ENCODE data around the gene HPSE. TPM values are rescaled to one million over a fixed set of nuclear protein-coding genes. Genes with fewer than 3 reads are reported as not detected.

Gene HPSE
- polyA plus RNA-seq, 1 donor from 2014 or later: 0.16 TPM

DNA sequence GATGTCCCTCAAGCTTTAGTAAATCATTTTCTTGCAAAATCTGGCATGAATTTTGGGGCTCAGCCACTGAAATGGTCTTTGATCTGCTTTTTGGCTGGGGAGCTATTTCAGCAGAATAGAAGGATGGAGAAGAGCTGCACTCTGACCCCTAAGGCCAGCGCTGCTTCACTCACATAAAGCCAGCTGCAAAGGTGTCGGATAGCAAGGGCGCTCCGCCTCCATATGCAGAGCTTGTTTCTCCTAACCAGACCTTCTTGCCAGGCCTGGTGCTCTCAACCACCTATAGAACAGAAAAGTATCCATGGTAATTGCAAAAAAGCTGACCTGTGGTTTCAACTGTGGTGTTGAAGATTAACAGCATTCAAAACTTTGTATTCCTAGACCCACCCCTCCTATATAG lies 26.0 kb downstream of the HPSE start:
- no peak overlapping the region for H2AFZ ChIP-seq (ENCODE audit: low read depth, low read length)
- no peak overlapping the region for H3K27ac ChIP-seq (ENCODE audit: low read length)
- no peak overlapping the region for H3K4me2 ChIP-seq (ENCODE audit: low read length)
- TF ChIP-seq CTCF (IDR thresholded peaks at IDR 0.05; ENCODE audit: poor library complexity, severe bottlenecking): no peak
- no peak for TF ChIP-seq EP300 (conservative IDR thresholded peaks at IDR 0.05; ENCODE audit: poor library complexity, severe bottlenecking)
- TF ChIP-seq TAF1 (IDR thresholded peaks at IDR 0.05; ENCODE audit: low read depth): no peak
- no peak for TF ChIP-seq SMC3 (conservative IDR thresholded peaks at IDR 0.05; ENCODE audit: poor library complexity)
- no peak for TF ChIP-seq POLR2AphosphoS5 (IDR thresholded peaks at IDR 0.05)
- TF ChIP-seq RAD21 (conservative IDR thresholded peaks at IDR 0.05): no peak
- TF ChIP-seq EZH2 (IDR thresholded peaks at IDR 0.05; ENCODE audit: borderline replicate concordance, insufficient read depth, low read length, poor library complexity, severe bottlenecking): no peak
- TF ChIP-seq, protein P1, sequence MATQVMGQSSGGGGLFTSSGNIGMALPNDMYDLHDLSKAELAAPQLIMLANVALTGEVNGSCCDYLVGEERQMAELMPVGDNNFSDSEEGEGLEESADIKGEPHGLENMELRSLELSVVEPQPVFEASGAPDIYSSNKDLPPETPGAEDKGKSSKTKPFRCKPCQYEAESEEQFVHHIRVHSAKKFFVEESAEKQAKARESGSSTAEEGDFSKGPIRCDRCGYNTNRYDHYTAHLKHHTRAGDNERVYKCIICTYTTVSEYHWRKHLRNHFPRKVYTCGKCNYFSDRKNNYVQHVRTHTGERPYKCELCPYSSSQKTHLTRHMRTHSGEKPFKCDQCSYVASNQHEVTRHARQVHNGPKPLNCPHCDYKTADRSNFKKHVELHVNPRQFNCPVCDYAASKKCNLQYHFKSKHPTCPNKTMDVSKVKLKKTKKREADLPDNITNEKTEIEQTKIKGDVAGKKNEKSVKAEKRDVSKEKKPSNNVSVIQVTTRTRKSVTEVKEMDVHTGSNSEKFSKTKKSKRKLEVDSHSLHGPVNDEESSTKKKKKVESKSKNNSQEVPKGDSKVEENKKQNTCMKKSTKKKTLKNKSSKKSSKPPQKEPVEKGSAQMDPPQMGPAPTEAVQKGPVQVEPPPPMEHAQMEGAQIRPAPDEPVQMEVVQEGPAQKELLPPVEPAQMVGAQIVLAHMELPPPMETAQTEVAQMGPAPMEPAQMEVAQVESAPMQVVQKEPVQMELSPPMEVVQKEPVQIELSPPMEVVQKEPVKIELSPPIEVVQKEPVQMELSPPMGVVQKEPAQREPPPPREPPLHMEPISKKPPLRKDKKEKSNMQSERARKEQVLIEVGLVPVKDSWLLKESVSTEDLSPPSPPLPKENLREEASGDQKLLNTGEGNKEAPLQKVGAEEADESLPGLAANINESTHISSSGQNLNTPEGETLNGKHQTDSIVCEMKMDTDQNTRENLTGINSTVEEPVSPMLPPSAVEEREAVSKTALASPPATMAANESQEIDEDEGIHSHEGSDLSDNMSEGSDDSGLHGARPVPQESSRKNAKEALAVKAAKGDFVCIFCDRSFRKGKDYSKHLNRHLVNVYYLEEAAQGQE (IDR thresholded peaks at IDR 0.05; ENCODE audit: borderline replicate concordance): no peak
- no peak for TF ChIP-seq MXI1 (conservative IDR thresholded peaks at IDR 0.05; ENCODE audit: poor library complexity, severe bottlenecking)
- H3K9ac ChIP-seq (ENCODE audit: low read length): no peak overlapping the region
- no peak overlapping the region for H3K4me3 ChIP-seq (ENCODE audit: low read length)
- no peaks in the 10 kb centered on the region for H3K36me3 ChIP-seq (ENCODE audit: insufficient read depth, low read length)
- H3F3A ChIP-seq (ENCODE audit: insufficient read depth, low read length, poor library complexity, severe bottlenecking): no peaks in the 10 kb centered on the region
- no peaks in the 10 kb centered on the region for H3K27me3 ChIP-seq (ENCODE audit: insufficient read depth, low read depth, low read length)
- no peaks in the 10 kb centered on the region for H3K9me3 ChIP-seq (ENCODE audit: low read length)
- H4K20me1 ChIP-seq (ENCODE audit: insufficient read depth): no peaks in the 10 kb centered on the region
- no peaks in the 10 kb centered on the region for H3K79me2 ChIP-seq (replicated peaks; ENCODE audit: insufficient read depth, low read length)
- H3K9me2 ChIP-seq (ENCODE audit: insufficient read depth, low read length): no peaks in the 10 kb centered on the region

GRCh38 chr4:83307920-83308319 lies 26.7 kb downstream of the HPSE start:
- TF ChIP-seq MXI1 (conservative IDR thresholded peaks at IDR 0.05; ENCODE audit: poor library complexity, severe bottlenecking) (no peak), EZH2 (IDR thresholded peaks at IDR 0.05; ENCODE audit: borderline replicate concordance, insufficient read depth, low read length, poor library complexity, severe bottlenecking) (no peak), SMC3 (conservative IDR thresholded peaks at IDR 0.05; ENCODE audit: poor library complexity) (no peak), TAF1 (IDR thresholded peaks at IDR 0.05; ENCODE audit: low read depth) (no peak), RAD21 (conservative IDR thresholded peaks at IDR 0.05) (no peak), EP300 (conservative IDR thresholded peaks at IDR 0.05; ENCODE audit: poor library complexity, severe bottlenecking) (no peak), POLR2AphosphoS5 (IDR thresholded peaks at IDR 0.05) (no peak), CTCF (IDR thresholded peaks at IDR 0.05; ENCODE audit: poor library complexity, severe bottlenecking) (no peak)
- TF ChIP-seq, protein P1 (IDR thresholded peaks at IDR 0.05; ENCODE audit: borderline replicate concordance): no peak
- Histone ChIP-seq H3K79me2 (replicated peaks; ENCODE audit: insufficient read depth, low read length) (no peaks in the 10 kb centered on the region), H3K27ac (ENCODE audit: low read length) (no peak overlapping the region), H3F3A (ENCODE audit: insufficient read depth, low read length, poor library complexity, severe bottlenecking) (no peaks in the 10 kb centered on the region), H3K4me3 (ENCODE audit: low read length) (no peak overlapping the region), H3K27me3 (ENCODE audit: insufficient read depth, low read depth, low read length) (no peaks in the 10 kb centered on the region), H3K4me2 (ENCODE audit: low read length) (no peak overlapping the region), H3K36me3 (ENCODE audit: insufficient read depth, low read length) (no peaks in the 10 kb centered on the region), H3K9me2 (ENCODE audit: insufficient read depth, low read length) (no peaks in the 10 kb centered on the region), H3K9ac (ENCODE audit: low read length) (no peak overlapping the region), H4K20me1 (ENCODE audit: insufficient read depth) (no peaks in the 10 kb centered on the region), H3K9me3 (ENCODE audit: low read length) (no peaks in the 10 kb centered on the region), H2AFZ (ENCODE audit: low read depth, low read length) (no peak overlapping the region)
